Fibroblast of skin of back (primary cell): ENCODE data around the gene PTPN14.
"Not testable (repeated sequence)": the region's sequence is repeated elsewhere in the genome, so short reads cannot be mapped to it uniquely, and the experiment has no call there.

Experiments used
- DNase-seq: peaks from one replicate; pipeline ENCODE4 v3.0.0-alpha.2; 2013

Gene PTPN14

GRCh38 chr1:214541206-214541605 is 10.2 kb downstream of the PTPN14 start:
- DNase-seq = no peak

GRCh38 chr1:214540324-214540723 is 11.1 kb downstream of the PTPN14 start:
- no peak for DNase-seq

DNA sequence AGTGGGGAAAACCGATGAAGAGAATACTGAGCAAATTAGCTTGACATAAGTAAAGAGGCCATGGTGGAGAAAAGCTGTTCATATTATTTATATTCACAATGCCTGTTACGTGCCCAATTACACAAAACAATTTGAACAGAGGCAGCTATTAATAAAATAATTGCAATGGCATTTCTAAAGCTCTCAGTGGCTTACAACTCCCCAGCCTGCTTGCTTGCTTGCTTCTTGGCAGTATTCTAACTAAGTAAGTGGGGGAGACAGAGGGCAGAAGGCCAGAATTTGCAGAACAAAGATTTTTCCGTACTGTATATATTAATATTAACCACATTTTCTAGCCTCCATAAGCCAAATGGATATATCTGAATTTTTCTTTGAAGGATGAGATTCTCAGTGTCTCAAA is 12.9 kb downstream of the PTPN14 start:
- DNase-seq = no peak

DNA sequence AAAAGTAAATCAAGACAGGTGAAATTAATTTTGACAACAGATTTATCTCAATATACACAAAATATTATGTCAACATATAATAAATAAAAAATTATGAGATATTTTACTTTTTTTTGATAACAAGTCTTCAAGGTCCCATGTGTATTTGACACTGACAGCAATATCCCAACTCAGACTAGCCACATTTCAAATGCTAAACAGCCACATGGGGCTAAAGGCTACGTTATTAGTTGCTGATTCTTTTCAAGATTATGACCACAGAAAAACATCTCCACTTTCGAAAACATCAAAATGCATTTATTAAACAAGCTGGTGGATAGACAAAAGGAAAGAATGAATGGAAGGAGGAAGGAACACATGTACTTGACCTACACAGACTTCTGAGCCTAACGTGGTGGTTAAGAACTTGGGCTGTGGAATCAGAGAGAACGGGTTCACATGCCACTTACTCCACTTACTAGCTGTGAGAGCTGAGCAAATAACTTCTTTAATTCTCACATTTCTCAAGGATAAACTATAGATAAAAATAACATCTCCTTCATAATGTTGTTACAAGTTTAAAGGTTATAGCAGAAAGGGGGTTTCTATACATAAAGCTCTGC is 13.4 kb downstream of the PTPN14 start:
- DNase-seq = no peak

GRCh38 chr1:214537219-214537618 is 14.2 kb downstream of the PTPN14 start:
- DNase-seq = no peak

DNA sequence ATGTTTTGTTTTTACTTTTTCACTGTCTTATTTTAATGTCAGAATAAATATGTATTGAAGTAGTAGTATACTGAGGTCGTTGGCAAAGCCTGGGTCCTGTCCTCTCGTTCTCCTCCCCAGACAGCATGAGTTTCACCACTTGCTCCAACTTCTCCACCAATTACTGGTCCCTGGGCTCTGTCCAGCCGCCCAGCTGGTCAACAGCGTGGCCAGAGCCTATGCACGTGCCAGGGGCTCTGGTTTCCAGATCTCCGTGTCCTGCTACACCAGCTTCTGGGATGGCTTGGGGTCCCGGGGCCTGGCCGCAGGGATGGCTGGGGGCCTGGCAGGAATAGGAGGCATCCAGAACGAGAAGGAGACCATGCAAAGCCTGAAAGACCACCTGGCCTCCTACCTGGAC is 19.3 kb downstream of the PTPN14 start:
- no peak for DNase-seq

DNA sequence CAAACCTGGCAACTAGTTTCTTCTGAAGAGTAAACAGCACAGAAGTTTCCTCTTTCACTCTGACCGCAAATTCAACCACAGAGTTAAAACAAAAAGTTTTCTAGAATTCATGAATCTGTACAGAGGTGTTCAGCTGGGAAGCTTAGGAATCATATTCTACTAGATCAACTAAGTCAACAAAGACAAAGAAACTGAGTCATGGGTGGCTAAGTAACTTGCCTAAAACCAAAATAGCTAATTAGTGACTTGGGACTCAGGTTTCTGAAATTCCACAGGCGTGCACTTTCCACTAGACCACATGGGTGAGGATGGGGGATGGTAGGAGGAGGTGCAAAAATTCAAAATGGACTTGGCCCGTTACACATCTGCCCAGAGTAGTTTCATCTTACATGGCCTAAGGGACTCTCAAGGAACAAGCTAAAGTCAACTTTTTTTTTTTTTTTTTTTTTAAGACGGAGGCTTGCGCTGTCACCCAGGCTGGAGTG is 25.8 kb downstream of the PTPN14 start:
- peak; percentile 57 for DNase-seq

- peak; percentile 54 for DNase-seq
Measured at GRCh38 chr1:214524824-214525223, 26.6 kb downstream of the PTPN14 start.

DNA sequence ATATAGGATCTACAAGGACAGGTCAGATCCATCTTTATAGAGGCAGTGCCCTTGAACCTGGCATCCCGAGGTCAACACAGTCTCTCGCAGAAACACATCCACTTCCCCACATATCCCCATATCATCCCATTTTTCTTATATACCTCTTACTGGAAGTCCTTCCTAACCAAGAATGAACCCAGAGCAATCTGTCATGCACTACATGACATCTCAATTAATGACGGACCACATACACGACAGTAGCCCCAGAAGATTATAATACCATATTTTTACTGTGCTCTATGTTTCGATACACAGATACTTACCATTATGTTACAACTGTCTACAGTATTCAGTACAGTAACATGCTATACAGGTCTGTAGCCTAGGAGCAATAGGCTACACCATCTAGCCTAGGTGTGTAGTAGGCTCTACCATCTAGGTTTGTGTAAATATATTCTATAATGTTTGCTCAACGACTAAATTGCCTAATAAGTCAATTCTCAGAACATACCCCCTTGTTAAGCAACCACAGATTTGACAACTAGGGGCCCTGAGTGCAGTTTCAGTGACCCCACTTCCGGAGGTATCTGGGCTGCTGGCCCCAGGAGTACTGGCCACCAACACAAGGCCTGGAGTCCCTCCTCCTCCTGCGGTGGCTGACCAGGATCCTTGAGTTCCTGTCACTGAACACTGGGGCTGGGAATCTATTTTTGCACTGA is 28.1 kb downstream of the PTPN14 start:
- DNase-seq = no peak

- DNase-seq = not testable (repeated sequence)
Measured at GRCh38 chr1:214521458-214521857, 29.9 kb downstream of the PTPN14 start.

DNA sequence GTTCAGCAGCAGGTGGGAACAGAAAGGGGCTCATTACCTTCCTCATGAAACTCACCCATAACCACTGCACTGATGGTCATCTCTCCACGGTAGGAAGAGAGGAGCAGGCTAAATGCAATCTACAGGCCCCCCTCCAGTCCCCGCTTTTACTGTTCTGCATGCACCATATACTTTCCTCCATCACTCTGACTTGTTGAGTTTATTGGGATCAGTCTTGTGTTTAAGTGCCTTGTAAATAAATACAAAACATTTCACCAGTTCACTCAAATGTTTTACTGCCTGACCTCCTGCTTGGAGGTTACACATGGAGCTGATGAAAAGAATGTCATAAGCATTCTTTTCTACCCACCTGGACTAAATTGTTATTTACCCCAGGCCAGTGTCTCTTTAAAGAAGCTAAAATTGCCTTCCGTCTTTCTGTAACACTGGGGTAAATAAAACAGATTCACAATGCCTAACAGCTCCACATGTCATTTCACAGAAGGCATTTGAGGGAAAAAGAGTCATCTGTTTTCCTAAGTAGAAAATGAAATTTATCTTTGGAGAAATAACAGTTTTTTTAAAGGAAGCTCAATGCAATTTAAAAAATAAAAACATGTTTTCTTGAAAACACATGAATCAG is 30.7 kb downstream of the PTPN14 start:
- DNase-seq = no peak

GRCh38 chr1:214518361-214518760 is 33.0 kb downstream of the PTPN14 start:
- DNase-seq = peak; percentile 87

- DNase-seq = peak; percentile 55
Measured at GRCh38 chr1:214516434-214517326, 34.7 kb downstream of the PTPN14 start.

GRCh38 chr1:214515544-214516433 is 35.6 kb downstream of the PTPN14 start:
- no peak for DNase-seq

DNA sequence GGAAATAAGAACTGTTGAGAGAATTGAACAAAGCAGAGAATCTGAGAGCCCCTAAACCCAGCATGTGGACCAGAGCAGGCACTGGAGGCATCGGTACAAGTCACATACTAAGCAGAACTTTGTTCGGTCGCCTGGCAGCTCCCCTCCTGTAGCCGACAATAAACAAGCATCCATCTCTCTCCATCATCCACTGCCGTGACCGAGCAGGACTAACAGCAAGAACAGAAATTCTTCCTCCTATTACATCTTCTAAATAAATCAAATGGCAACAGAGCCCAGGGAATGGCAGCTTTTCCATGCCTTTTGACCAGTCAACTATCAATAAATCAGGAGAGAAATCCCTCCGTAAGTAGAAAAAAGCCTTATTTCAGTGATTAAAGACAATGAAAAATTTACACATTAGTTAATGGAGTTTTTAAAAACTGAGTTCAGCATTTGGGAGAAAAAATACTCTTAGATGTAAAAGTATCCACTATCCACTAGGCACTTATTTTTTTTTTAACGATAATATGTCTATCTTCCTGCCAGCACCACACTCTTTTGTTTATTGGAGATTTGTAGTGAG is 36.5 kb downstream of the PTPN14 start:
- DNase-seq = no peak

DNA sequence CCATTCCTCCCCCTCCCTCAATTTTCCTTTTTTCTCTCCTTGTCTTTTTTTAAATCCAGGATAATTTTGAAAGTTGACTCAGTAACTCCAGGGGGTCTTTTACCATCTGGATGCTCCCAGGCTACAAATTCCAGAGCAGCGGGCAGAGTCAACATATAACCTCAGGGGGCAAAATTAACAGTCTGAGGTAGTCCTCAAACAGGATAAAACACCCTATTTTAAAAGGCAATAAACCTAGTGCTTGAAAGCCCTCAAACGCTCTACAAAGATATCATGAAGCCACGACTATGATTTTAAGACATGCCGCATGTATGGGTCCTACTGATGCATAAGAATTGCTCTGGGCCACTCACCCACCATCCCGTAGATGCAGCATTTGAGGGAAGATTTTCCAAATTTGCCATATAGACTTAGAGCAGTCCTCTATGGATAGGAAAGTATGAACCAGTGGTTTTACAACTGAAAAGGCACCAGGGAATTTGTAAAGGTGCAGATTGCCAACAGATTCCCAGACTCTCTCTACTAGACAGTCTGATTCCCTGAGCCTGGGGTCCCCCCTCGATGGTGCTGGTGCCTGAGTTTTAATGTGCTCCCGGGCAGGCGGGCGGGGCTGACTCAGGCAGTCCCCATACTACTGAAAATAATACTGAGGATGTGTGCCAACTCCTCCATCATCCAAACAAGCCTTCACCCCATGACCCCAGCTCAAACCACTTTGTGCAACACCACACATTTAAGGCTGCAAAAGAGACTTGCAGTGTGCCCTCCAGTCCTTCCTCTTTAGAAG is 37.2 kb downstream of the PTPN14 start:
- peak; percentile 83 for DNase-seq

- DNase-seq = peak; percentile 49
Measured at GRCh38 chr1:214513394-214513793, 38.0 kb downstream of the PTPN14 start.

GRCh38 chr1:214511639-214511998 is 39.8 kb downstream of the PTPN14 start:
- no peak for DNase-seq

- DNase-seq = no peak
Measured at GRCh38 chr1:214510914-214511638, 40.3 kb downstream of the PTPN14 start.

- DNase-seq = no peak
Measured at GRCh38 chr1:214510477-214510876, 40.9 kb downstream of the PTPN14 start.
